GM21360 (cell line): ENCODE results near the gene BMI1.
"Not testable (repeated sequence)": the region's sequence is repeated elsewhere in the genome, so short reads cannot be mapped to it uniquely, and the experiment has no call there.

Source experiments
- ATAC-seq: cut with Tn5 transposase; IDR thresholded peaks from one replicate; pipeline ENCODE4 v1.9.1; 2021; ENCODE audit warnings: mild to moderate bottlenecking, moderate library complexity; ENCODE audit not compliant: unreplicated experiment

Gene BMI1

GRCh38 chr10:22338931-22339330 is 18.0 kb downstream of the BMI1 start:
- no peak for ATAC-seq

DNA sequence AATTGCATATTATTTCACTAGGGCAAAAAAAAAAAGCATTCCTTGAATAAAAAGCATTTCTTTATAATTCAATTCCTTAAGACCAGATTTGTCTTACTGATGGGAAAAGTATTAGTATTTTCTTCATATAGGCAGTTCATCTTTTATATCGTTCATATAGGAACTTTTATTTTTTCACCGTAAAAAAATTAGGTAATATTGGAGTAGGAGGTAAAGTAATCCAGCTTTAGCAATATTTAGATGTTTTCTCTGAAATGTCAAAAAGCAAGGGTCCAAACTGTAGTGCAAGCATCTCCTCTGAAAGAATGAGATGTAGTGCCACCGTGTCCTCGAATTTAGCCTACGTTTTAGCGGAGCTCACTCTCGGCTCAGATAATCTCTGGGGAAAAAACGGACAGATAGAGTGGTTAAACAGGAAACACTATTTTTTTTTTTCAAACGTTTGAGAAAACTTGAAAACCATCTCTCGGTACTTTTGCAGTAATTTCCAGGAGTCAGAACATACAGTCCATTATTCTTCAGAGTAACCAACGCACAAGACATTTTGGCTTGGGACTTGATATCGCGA is 18.9 kb downstream of the BMI1 start:
- no peak for ATAC-seq

DNA sequence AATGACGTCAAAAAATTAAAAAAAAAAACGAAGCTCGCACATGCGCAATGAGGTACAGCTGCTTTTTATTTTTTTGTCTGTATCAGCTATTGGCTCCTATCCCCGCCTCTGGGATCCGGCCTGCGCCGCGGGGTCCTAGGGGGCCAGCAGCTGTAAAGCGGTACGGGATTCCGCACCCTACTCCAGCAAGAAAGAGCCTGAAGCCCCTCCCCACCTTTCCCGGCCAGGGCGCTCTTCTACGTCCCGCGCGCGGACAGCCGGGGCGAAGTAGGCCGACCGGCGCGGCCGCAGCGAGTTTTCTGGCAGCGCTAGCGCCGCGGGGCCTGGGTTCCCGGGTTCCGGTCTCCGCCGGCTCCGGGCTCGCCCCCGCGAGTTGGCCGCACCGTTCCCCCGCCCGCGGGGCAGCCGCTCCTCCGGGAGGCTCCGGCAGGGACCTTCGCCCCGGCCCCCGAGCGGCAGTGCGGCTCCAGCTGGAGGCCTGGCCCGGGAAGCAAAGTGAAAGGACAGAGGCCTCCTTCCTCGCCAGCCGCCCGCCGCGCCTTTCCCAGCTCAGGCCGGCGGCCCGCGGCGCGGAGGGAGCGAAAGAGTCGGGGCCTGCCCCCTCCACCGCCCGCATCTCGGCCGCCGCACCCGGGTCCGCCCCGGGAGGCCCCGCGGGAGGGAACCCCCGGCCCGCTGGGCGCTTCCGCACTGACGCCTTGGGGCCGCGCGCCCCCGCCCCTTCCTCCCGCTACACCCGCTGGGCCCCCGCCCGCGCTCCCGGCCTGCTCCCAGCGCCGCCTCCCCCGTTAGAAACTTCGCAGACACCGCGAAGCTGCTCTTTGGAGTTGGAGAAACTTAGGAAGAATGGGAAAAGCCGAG is 19.7 kb downstream of the BMI1 start:
- ATAC-seq: peak; percentile 38

- ATAC-seq: peak; percentile 11
Measured at GRCh38 chr10:22341190-22341925, 20.5 kb downstream of the BMI1 start.

DNA sequence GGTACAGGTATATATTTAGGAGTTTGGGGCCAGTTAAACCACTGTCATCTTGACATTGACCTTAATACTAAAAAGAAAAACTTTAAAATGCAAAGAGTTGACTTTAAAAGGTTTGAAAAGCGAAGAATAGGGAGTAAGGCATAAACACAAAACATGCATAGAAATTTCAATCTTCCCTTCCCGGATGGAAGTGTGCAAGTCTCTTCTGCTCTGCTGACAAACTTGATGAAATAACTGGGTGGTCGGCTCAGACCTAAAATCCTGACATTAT is 21.0 kb downstream of the BMI1 start:
- no peak for ATAC-seq

- ATAC-seq: no peak
Measured at GRCh38 chr10:22342421-22342820, 21.5 kb downstream of the BMI1 start.

DNA sequence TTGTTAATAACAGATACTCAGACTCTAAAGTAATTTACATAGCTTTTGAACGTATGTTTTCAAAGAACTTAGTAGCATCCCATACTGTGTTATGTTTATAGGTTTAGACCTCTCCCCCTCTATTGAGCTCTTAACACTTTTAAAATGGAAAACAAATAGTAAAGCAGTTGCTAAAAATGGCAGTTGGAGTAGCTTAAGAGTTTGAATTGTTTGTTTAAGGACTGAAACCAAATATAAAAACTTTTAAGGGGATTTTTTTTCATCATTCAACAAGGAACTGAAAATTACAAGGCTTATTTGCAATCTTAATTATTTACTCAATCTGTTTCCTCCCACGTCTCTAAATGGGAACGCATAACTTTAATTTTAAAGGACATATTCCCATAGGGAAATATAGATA is 22.8 kb downstream of the BMI1 start:
- no peak for ATAC-seq

- no peak for ATAC-seq
Measured at GRCh38 chr10:22344249-22344648, 23.4 kb downstream of the BMI1 start.

DNA sequence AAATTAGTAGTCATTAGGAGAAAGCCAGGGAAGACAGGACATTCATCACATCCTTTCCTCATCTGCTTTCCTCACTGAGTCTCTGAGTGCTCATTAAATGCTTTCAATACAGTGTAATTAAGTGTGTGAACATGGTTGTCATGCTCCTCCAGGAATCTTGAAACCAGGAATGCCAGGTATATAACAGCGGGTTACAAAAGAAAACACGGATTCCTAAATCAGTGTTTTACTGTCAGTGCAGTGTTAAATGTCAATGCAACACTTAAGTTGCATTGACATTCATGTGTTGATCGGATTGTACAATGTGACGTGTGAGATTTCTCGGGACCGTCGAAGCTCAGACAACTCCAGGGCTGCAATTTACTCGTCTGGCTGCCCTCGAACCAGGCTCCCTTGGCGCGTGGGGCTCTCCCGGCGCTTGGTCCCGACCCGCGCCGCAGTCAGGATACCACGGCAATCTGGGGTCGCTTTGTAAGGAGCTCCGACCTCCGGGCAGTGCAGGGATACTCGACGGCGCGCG is 23.9 kb downstream of the BMI1 start:
- ATAC-seq: no peak

DNA sequence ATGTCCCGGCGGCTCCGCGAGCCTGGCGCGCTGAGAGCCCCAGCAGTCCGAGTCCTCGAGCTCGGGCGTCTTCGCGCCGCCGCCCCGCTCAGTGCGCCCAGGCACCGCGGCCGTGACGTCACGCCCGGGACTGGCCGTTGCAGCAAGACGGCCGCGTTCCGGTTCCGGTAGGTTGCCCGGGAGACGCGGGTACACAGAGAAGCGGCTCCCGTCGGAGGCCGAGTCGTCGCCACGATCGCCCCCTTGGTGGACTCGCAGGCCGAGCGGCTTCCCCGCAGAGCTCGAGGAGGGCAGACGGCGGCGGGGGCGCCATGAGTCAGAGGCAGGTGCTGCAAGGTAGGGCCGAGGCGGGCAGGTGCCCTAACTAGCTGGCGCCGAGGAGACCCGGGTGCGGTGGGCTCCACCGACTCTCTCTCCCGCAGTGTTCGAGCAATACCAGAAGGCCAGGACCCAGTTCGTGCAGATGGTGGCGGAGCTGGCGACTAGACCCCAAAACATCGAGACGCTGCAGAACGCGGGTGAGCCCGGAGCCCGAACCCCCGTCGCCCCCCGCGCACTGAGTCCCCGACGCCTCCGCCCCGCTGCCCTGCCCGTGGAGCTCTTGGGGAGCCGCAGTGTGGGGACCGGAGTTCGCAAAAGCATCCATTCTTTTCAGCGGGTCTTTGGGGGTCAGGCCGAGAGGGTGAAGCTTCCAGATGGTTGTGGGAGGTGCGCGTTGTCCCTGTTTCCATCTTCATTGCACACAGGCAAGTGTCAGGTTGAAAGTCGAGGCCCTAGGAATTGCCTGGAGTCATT is 24.6 kb downstream of the BMI1 start, which contains the start of gene SPAG6:
Gene SPAG6 (plus strand): TSS at position 196 of the 795 bp plus-strand sequence. CDS start 116 bp downstream, at position 312.
- ATAC-seq: no peak

GRCh38 chr10:22346096-22346661 is 25.3 kb downstream of the BMI1 start:
- no peak for ATAC-seq

- no peak for ATAC-seq
Measured at GRCh38 chr10:22349755-22350154, 28.9 kb downstream of the BMI1 start.

DNA sequence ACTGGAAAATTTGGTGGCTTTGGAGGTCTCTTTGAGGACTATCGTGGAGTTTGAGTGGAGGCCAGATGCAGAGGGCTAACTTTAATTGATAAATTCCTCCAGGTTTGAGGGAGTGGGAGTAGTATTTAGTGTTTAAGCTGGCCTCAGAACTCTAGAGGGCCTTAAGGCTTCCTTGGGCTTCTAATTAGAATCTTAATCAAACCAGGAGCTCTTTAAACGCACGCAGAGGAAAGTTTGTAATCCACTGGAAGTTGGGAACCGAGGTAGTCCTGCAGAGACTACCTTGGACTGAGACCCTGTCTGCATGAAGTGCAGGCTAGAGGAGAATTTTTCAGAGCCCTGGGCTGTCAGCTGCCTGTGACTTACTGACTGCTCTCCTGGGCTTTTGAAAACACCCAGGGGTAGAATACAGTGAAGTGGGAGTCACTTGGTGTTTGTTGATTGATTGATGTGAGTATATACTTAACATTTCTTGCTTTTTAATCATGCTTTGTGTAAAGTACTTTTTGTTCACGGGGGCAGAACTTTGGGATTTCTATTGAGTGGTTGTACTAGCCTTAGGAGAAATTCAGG is 30.3 kb downstream of the BMI1 start:
- no peak for ATAC-seq

GRCh38 chr10:22356324-22356873 is 35.5 kb downstream of the BMI1 start:
- ATAC-seq: no peak

GRCh38 chr10:22357770-22358169 is 36.9 kb downstream of the BMI1 start:
- not testable (repeated sequence) for ATAC-seq

- no peak for ATAC-seq
Measured at GRCh38 chr10:22363305-22363704, 42.4 kb downstream of the BMI1 start.

- ATAC-seq: no peak
Measured at GRCh38 chr10:22364407-22365140, 43.7 kb downstream of the BMI1 start.

- ATAC-seq: no peak
Measured at GRCh38 chr10:22365233-22365632, 44.3 kb downstream of the BMI1 start.
